Subcutaneous adipose tissue (tissue), 4 donors: ENCODE results near the gene HSPB7. TPM values are rescaled to one million over a fixed set of nuclear protein-coding genes. Genes with fewer than 3 reads are reported as not detected.

Experiments used
- CTCF ChIP-seq: fragments of 450-650 bp; IDR thresholded peaks from one replicate; pipeline ENCODE4 v1.5.1; 2016; ENCODE audit warnings: low read depth, mild to moderate bottlenecking, control low read depth, antibody characterized with exemption, moderate library complexity
- total RNA-seq, 4 donors: library from RNA; depleted of rRNA; stranded (reverse); fragments of >200 nt; gene quantifications; one replicate each; pipeline ENCODE4 v1.1.0, GENCODE V29; 2016

The HSPB7 gene
- total RNA-seq, 4 donors from 2014 or later, result 32.3 to 429 (median 122) TPM

GRCh38 chr1:15994590-15995351 is 23.1 kb downstream of the HSPB7 start:
- TF ChIP-seq CTCF, result no peak

- no peak for TF ChIP-seq CTCF
These were observed 23.8 kb downstream of the HSPB7 start for GRCh38 chr1:15994081-15994480.

DNA sequence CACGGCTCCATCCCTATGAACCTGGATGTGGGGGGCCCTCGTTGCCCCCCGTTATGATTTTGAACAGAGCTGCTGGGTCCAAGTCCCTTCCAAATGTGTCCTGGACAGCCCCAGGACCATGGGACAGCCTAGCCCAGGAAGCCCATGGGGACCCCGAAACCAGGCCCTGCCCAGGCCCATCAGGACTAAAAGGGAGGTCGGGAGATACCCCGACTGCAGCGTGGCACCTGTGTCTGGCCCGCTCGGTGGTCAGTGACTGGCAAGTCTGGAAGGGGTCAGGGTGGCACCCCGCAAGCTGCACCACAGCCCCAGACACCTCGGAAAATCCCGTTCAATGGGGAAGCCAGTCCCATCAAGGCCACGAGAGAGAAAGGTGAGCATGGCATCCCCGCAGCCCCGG is 24.2 kb downstream of the HSPB7 start:
- TF ChIP-seq CTCF, result no peak

DNA sequence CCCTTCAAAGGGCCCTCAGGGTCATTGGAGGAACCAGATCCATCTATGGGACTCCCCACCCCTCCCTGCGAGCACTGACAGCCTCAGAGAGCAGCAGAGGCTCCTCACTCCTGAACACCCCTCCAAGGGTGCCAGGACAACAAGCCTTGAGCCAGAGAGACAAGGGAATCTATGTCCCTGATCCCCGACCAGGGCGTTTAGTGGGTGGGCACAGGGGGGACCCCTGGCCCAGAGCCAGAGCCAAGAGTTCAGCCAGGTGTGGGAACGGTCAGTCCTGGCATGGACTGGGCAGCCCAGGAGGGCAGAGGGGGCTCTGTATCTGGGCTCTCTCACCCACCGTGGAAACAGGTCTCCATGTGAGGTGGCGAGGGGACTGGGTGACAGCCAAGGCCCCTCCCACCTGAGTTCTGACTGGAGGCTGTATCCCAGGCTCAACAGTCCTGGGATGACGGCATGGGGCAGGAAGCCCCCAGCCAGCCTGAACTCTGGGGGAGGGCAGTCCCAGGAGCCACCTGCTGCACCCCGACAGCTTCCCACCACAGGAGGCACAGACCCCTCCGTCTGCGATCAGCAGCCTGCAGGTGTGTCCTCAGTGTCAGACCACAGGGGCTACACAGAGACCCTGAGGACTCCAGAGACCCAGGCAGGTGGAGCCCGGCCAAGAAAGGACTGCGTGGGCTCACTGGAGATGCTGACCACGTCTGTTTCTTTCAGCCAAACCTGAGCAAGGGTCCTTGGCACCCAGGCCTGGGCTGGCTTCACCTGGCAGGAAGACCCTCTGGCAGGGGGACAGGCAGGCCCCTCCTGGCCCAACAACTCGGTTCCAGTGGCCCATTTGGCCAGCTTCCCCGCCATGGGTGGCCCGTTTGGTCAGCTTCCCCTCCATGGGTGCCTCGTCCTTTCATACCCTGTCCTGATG is 25.0 kb downstream of the HSPB7 start:
- TF ChIP-seq CTCF, result no peak

- TF ChIP-seq CTCF, result no peak
These were observed 25.7 kb downstream of the HSPB7 start for GRCh38 chr1:15992187-15992553.

DNA sequence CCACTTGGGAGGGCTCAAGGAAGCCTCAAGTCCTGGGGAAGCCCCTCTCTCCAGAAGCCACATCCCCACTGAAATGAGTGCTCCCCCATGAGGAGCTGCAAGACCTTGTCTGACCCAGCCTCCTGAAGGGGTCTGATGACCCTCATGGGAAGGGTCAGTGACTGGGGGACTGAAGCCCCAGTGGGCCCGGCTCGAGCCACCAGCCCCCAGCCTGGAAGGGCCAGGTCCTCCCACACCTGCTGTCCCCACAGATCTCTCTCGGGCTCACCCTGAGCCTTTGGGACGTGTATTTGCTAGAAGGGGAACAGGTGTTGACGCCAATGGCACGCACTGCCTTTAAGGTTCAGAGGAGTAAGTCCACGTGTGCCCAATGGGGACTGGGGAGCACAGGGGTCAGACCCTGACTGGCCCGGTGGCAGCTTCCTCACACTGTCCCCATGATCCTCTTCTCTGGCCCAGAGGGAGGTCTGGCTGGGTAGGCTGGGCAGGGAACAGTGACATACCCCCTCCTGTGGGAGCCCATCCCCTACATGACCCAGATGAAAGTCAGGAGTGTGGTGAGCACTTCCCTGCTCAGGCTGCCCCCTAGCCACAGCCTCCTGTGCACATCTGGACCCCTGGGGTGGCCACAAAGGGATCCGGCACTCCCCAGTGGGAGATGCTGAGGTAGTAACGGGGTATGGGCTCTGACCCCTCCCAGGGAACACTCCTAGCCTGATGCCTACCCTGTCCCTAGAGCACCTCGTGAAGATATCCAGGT is 26.2 kb downstream of the HSPB7 start:
- no peak for TF ChIP-seq CTCF
